8988T (cell line): ENCODE data around the gene LAMA5.

ENCODE experiments used
- DNase-seq: peaks from one replicate; pipeline ENCODE4 v3.0.0; 2011

Gene LAMA5

GRCh38 chr20:62313021-62313420, 54.1 kb downstream of the LAMA5 start:
- peak; percentile 46 for DNase-seq

GRCh38 chr20:62312662-62312977, 54.5 kb downstream of the LAMA5 start:
- no peak for DNase-seq

GRCh38 chr20:62311832-62312661, 55.1 kb downstream of the LAMA5 start:
- no peak for DNase-seq

- no peak for DNase-seq
These were observed 56.0 kb downstream of the LAMA5 start for GRCh38 chr20:62311150-62311549.

GRCh38 chr20:62310757-62311121, 56.4 kb downstream of the LAMA5 start:
- peak; percentile 50 for DNase-seq

- DNase-seq = peak; percentile 48
These were observed 57.0 kb downstream of the LAMA5 start for GRCh38 chr20:62309947-62310756.

GRCh38 chr20:62309198-62309944, 57.7 kb downstream of the LAMA5 start:
- peak; percentile 67 for DNase-seq

- no peak for DNase-seq
These were observed 58.9 kb downstream of the LAMA5 start for GRCh38 chr20:62308102-62308822.

GRCh38 chr20:62307226-62308101, 59.6 kb downstream of the LAMA5 start:
- peak; percentile 62 for DNase-seq

GRCh38 chr20:62306414-62307187, 60.5 kb downstream of the LAMA5 start:
- DNase-seq = peak; percentile 49

GRCh38 chr20:62305765-62306413, 61.2 kb downstream of the LAMA5 start:
- DNase-seq = peak; percentile 68

GRCh38 chr20:62305149-62305764, 61.9 kb downstream of the LAMA5 start:
- DNase-seq = peak; percentile 84

GRCh38 chr20:62304331-62305148, 62.6 kb downstream of the LAMA5 start:
- peak; percentile 68 for DNase-seq

GRCh38 chr20:62303340-62304226, 63.5 kb downstream of the LAMA5 start:
- DNase-seq = peak; percentile 46

- DNase-seq = no peak
These were observed 64.1 kb downstream of the LAMA5 start for GRCh38 chr20:62303062-62303339.

- peak; percentile 100 for DNase-seq
These were observed 64.6 kb downstream of the LAMA5 start, which contains the start of gene ADRM1 for GRCh38 chr20:62302341-62303061. Gene ADRM1, plus strand, starts transcription at chr20:62302997. Its CDS starts 572 bp downstream, at chr20:62303569.

GRCh38 chr20:62301773-62302340, 65.3 kb downstream of the LAMA5 start:
- DNase-seq = peak; percentile 96
